ENCODE measurements around the gene CRYL1. TPM values are rescaled to one million over a fixed set of nuclear protein-coding genes. Genes with fewer than 3 reads are reported as not detected.

Gene CRYL1
- total RNA-seq, 1 donor from 2014 or later: 30.1 TPM

- no peak for ATAC-seq
Observed at GRCh38 chr13:20420938-20421337, 104.7 kb downstream of the CRYL1 start.

- ATAC-seq: no peak
Observed at GRCh38 chr13:20418953-20419352, 106.7 kb downstream of the CRYL1 start.

GRCh38 chr13:20416223-20416745 is 109.4 kb downstream of the CRYL1 start:
- ATAC-seq: no peak

- ATAC-seq: no peak
Observed at GRCh38 chr13:20415694-20416107, 110.0 kb downstream of the CRYL1 start.

- no peak for ATAC-seq
Observed at GRCh38 chr13:20415306-20415679, 110.4 kb downstream of the CRYL1 start.

GRCh38 chr13:20414546-20415305 is 110.9 kb downstream of the CRYL1 start:
- ATAC-seq: peak; percentile 59

GRCh38 chr13:20412691-20413355 is 112.8 kb downstream of the CRYL1 start:
- peak; percentile 40 for ATAC-seq

- peak; percentile 7 for ATAC-seq
Observed at GRCh38 chr13:20411638-20412342, 113.9 kb downstream of the CRYL1 start.

- ATAC-seq: no peak
Observed at GRCh38 chr13:20410726-20411125, 114.9 kb downstream of the CRYL1 start.

GRCh38 chr13:20408181-20408580 is 117.5 kb downstream of the CRYL1 start:
- ATAC-seq: no peak

GRCh38 chr13:20407759-20408158 is 117.9 kb downstream of the CRYL1 start:
- no peak for ATAC-seq

- ATAC-seq: peak; percentile 94
Observed at GRCh38 chr13:20405691-20406090, 120.0 kb downstream of the CRYL1 start.

- ATAC-seq: no peak
Observed at GRCh38 chr13:20404488-20405222, 121.0 kb downstream of the CRYL1 start.

GRCh38 chr13:20403826-20404225 is 121.8 kb downstream of the CRYL1 start:
- ATAC-seq: no peak

- no peak for ATAC-seq
Observed at GRCh38 chr13:20402881-20403280, 122.8 kb downstream of the CRYL1 start.

GRCh38 chr13:20401931-20402856 is 123.5 kb downstream of the CRYL1 start:
- peak; percentile 80 for ATAC-seq

GRCh38 chr13:20401531-20401930 is 124.1 kb downstream of the CRYL1 start:
- no peak for ATAC-seq

GRCh38 chr13:20400774-20401173 is 124.9 kb downstream of the CRYL1 start:
- peak; percentile 62 for ATAC-seq

- ATAC-seq: no peak
Observed at GRCh38 chr13:20399961-20400360, 125.7 kb downstream of the CRYL1 start.

- no peak for ATAC-seq
Observed at GRCh38 chr13:20399515-20399914, 126.1 kb downstream of the CRYL1 start.

GRCh38 chr13:20398459-20398858 is 127.2 kb downstream of the CRYL1 start:
- no peak for ATAC-seq

Data from esophagus mucosa (tissue), 1 donor.